Measurements from ENCODE around the gene ADPGK. TPM values are rescaled to one million over a fixed set of nuclear protein-coding genes. Genes with fewer than 3 reads are reported as not detected.
"Not testable (repeated sequence)": the region's sequence is repeated elsewhere in the genome, so short reads cannot be mapped to it uniquely, and the experiment has no call there.

ADPGK gene
- total and polyA plus RNA-seq, 8 donors, result 11.9 to 338 (median 69.7) TPM

- no peak for DNase-seq
- Histone ChIP-seq H3K36me3 (peaks cover 0 to 58% (median 40%) of the 10 kb centered on the region in 4 donors), H3K4me1 (no peaks in the 10 kb centered on the region), H3K4me3 (no peak overlapping the region), H3K9me3 (no peaks in the 10 kb centered on the region), H3K27ac (no peak overlapping the region), H3K27me3 (no peaks in the 10 kb centered on the region)
- TF ChIP-seq EP300 (IDR thresholded peaks at IDR 0.05), result no peak
- TF ChIP-seq POLR2AphosphoS5 (IDR thresholded peaks at IDR 0.05), result no peak
- TF ChIP-seq POLR2A (IDR thresholded peaks at IDR 0.05), result no peak
- TF ChIP-seq CTCF (IDR thresholded peaks at IDR 0.05), result no peak
- 42 to 76% (median 58%) methylated on average over 1 of the region's 1 CpG for WGBS, 5 donors
- intact Hi-C loops (cut with DNase I; ENCODE audit: low total_unique reads), result no loop called here
Observed at GRCh38 chr15:72724028-72724427, 59.5 kb downstream of the ADPGK start.

GRCh38 chr15:72722071-72722696 is 61.4 kb downstream of the ADPGK start:
- no peak for TF ChIP-seq POLR2A (IDR thresholded peaks at IDR 0.05)
- TF ChIP-seq POLR2AphosphoS5 (IDR thresholded peaks at IDR 0.05), result no peak
- TF ChIP-seq EP300 (IDR thresholded peaks at IDR 0.05), result no peak
- TF ChIP-seq CTCF (IDR thresholded peaks at IDR 0.05), result peak in 4 of 7 experiments; percentile 31 to 59 (median 41)
- no peaks in the 10 kb centered on the region for H3K27me3 ChIP-seq
- no peak overlapping the region for H3K4me3 ChIP-seq
- H3K4me1 ChIP-seq, result no peaks in the 10 kb centered on the region
- no peak overlapping the region for H3K27ac ChIP-seq
- DNase-seq, result peak; percentile 70 to 83
- 35 to 40% (median 36%) methylated on average over 3 of the region's 3 CpGs for WGBS, 5 donors
- H3K9me3 ChIP-seq, result no peaks in the 10 kb centered on the region
- peaks cover 8 to 60% (median 46%) of the 10 kb centered on the region in 4 donors for H3K36me3 ChIP-seq
- intact Hi-C loops (cut with DNase I; ENCODE audit: low total_unique reads), result no loop called here

- H3K27ac ChIP-seq; intact Hi-C loops (cut with DNase I; ENCODE audit: low total_unique reads); H3K27me3 ChIP-seq; H3K4me3 ChIP-seq; DNase-seq; H3K9me3 ChIP-seq: not testable (repeated sequence)
- Histone ChIP-seq H3K4me1 (peaks cover 0 to 16% (median 0%) of the 10 kb centered on the region in 4 donors), H3K36me3 (peaks cover 0 to 33% (median 30%) of the 10 kb centered on the region in 4 donors)
- WGBS, 5 donors, result 78 to 88% (median 83%) methylated on average over 8 of the region's 8 CpGs
Observed at GRCh38 chr15:72708551-72709303, 74.8 kb downstream of the ADPGK start.

- intact Hi-C loops (cut with DNase I; ENCODE audit: low total_unique reads), result no loop called here
Observed at GRCh38 chr15:72706266-72706665, 77.3 kb downstream of the ADPGK start.

More at GRCh38 chr15:72706266-72706665, 77.3 kb downstream of the ADPGK start:
- Histone ChIP-seq H3K4me3 (no peak overlapping the region), H3K27me3 (no peaks in the 10 kb centered on the region), H3K27ac (no peak overlapping the region), H3K9me3 (no peaks in the 10 kb centered on the region), H3K4me1 (peaks cover 0 to 16% (median 0%) of the 10 kb centered on the region in 4 donors), H3K36me3 (peaks cover 0 to 12% (median 7%) of the 10 kb centered on the region in 4 donors)
- no peak for TF ChIP-seq CTCF (IDR thresholded peaks at IDR 0.05)
- no peak for TF ChIP-seq POLR2A (IDR thresholded peaks at IDR 0.05)
- TF ChIP-seq POLR2AphosphoS5 (IDR thresholded peaks at IDR 0.05), result no peak
- no peak for TF ChIP-seq EP300 (IDR thresholded peaks at IDR 0.05)
- WGBS, 5 donors, result 92 to 97% (median 94%) methylated on average over 11 of the region's 11 CpGs
- no peak for DNase-seq

Other genes with a start within 250 kb of the ADPGK start
- not detected for gene GOLGA6B, start 129.1 kb downstream of the ADPGK start, total RNA-seq
- gene GOLGA6B, start 129.1 kb downstream of the ADPGK start, polyA plus RNA-seq, result not detected
- gene HIGD2B, start 97.6 kb downstream of the ADPGK start, total RNA-seq, result under 1 TPM in 1 of 5 donors, not detected in 4; 0.37 TPM
- gene HIGD2B, start 97.6 kb downstream of the ADPGK start, polyA plus RNA-seq, result not detected
- gene BBS4, start 97.6 kb downstream of the ADPGK start, total RNA-seq, result 10 to 100 TPM in 4 of 5 donors, 1 to 10 TPM in 1; 4.3 to 53.1 (median 46.7) TPM
- 10 to 100 TPM in 2 of 3 donors, 1 to 10 TPM in 1; 7.3 to 14.4 (median 10.8) TPM for gene BBS4, start 97.6 kb downstream of the ADPGK start, polyA plus RNA-seq